Caco-2 (cell line): ENCODE measurements around the gene TEX11. TPM values are rescaled to one million over a fixed set of nuclear protein-coding genes. Genes with fewer than 3 reads are reported as not detected.

Experiments used
- BruUV-seq: library from RNA; stranded (reverse); fragments of 400-500 nt; replicated peaks from 2 replicates; lab custom pipeline; 2021; lab: Mats Ljungman, UMichigan
- CTCF ChIA-PET: fragments of 300-600 bp; sonication (Branson Sonifier 250); formaldehyde crosslinking; loops from one replicate; lab custom pipeline; 2022; ENCODE audit warnings: antibody characterized with exemption; lab: Charles Lee
- POLR2A ChIA-PET: fragments of 300-600 bp; sonication (Branson Sonifier 250); formaldehyde crosslinking; loops from one replicate; lab custom pipeline; 2022; ENCODE audit warnings: antibody characterized with exemption; lab: Charles Lee
- DNase-seq, 2 experiments: peaks; one replicate each; pipeline versions ENCODE4 v3.0.0 to v3.0.0-alpha.2; 2020 to 2022
- H3K27me3 ChIP-seq: replicated peaks from 2 replicates; pipeline ENCODE4 v1.6.0; 2011; ENCODE audit warnings: low read length; ENCODE audit not compliant: control insufficient read depth, insufficient read depth
- H3K36me3 ChIP-seq: 2 replicates; pipeline ENCODE4 v1.5.1; 2011; ENCODE audit warnings: low read length; ENCODE audit not compliant: control insufficient read depth, insufficient read depth
- H3K4me1 ChIP-seq: fragments of 250-450 bp; sonication (Bioruptor Pico); 2 replicates; pipeline ENCODE4 v1.5.1; 2020; ENCODE audit warnings: mild to moderate bottlenecking
- H3K4me3 ChIP-seq: 2 replicates; pipeline ENCODE4 v1.5.1; 2011; ENCODE audit warnings: low read depth, mild to moderate bottlenecking, control low read depth, low read length
- H3K9me3 ChIP-seq: fragments of 250-450 bp; sonication (Bioruptor Pico); 2 replicates; pipeline ENCODE4 v1.5.1; 2020; ENCODE audit warnings: mild to moderate bottlenecking, moderate library complexity
- H3K27ac Mint-ChIP-seq: one replicate; pipeline ENCODE4 v1.8.0; 2022; ENCODE audit warnings: mixed read lengths; ENCODE audit not compliant: unreplicated experiment
- H3K27me3 Mint-ChIP-seq: one replicate; pipeline ENCODE4 v1.8.0; 2022; ENCODE audit warnings: mixed read lengths; ENCODE audit not compliant: insufficient read depth, unreplicated experiment
- H3K36me3 Mint-ChIP-seq: one replicate; pipeline ENCODE4 v1.8.0; 2022; ENCODE audit warnings: mild to moderate bottlenecking, mixed read lengths; ENCODE audit not compliant: insufficient read depth, unreplicated experiment
- H3K4me1 Mint-ChIP-seq: one replicate; pipeline ENCODE4 v1.8.0; 2022; ENCODE audit warnings: low read depth, mixed read lengths; ENCODE audit not compliant: unreplicated experiment
- H3K4me3 Mint-ChIP-seq: one replicate; pipeline ENCODE4 v1.8.0; 2022; ENCODE audit warnings: mild to moderate bottlenecking, moderate library complexity, mixed read lengths; ENCODE audit not compliant: unreplicated experiment
- H3K9me3 Mint-ChIP-seq: one replicate; pipeline ENCODE4 v1.8.0; 2022; ENCODE audit warnings: mixed read lengths; ENCODE audit not compliant: unreplicated experiment
- CTCF ChIP-seq, 2 experiments: fragments of 200-600 bp in 1 of 2; IDR thresholded peaks; 1 replicate in 1 of 2; 2 replicates in 1 of 2; pipeline versions ENCODE4 v1.5.1 to v1.8.0; 2011 to 2022; ENCODE audit warnings: antibody characterized with exemption in 1 of 2, control low read depth in 1 of 2, inconsistent platforms in 1 of 2, low read depth in 1 of 2, low read length in 1 of 2, mild to moderate bottlenecking in 1 of 2, moderate library complexity in 1 of 2; ENCODE audit not compliant: insufficient read depth in 1 of 2, severe bottlenecking in 1 of 2, unreplicated experiment in 1 of 2
- intact Hi-C: fragments of 100-400 bp; cut with micrococcal nuclease; formaldehyde crosslinking; loops from one replicate; pipeline ENCODE4 v1.10.0; 2022; ENCODE audit not compliant: unreplicated experiment
- total RNA-seq: library from RNA; stranded (reverse); gene quantifications from 2 replicates; pipeline ENCODE4 v1.2.3, GENCODE V29; 2022

TEX11 gene
- total RNA-seq, 1 experiment from 2014 or later = 0.23 TPM

- H3K4me1 Mint-ChIP-seq = peaks cover 12% of the 10 kb centered on the region
- H3K4me3 Mint-ChIP-seq = no peak overlapping the region
- no peaks in the 10 kb centered on the region for H3K9me3 Mint-ChIP-seq
- no peak for DNase-seq
- Histone ChIP-seq H3K4me3 (no peak overlapping the region), H3K9me3 (no peaks in the 10 kb centered on the region), H3K4me1 (no peaks in the 10 kb centered on the region), H3K36me3 (no peaks in the 10 kb centered on the region), H3K27me3 (no peaks in the 10 kb centered on the region)
- no TSS peak for BruUV-seq
- H3K27ac Mint-ChIP-seq = no peak overlapping the region
- POLR2A ChIA-PET = no interaction called here
- CTCF ChIA-PET = no interaction called here
- peaks cover 24% of the 10 kb centered on the region for H3K36me3 Mint-ChIP-seq
- H3K27me3 Mint-ChIP-seq = no peaks in the 10 kb centered on the region
- intact Hi-C loops = loop anchor here (10.0 kb wide), 1 partner anchor 50 kb away; no protein-coding TSS in a partner anchor
- TF ChIP-seq CTCF (IDR thresholded peaks at IDR 0.05; ENCODE audit: insufficient read depth in 1 of 2, low read depth in 1 of 2, low read length in 1 of 2, severe bottlenecking in 1 of 2, unreplicated experiment in 1 of 2) = no peak
Observed at GRCh38 chrX:70504772-70505450, 403.6 kb downstream of the TEX11 start.

- Histone ChIP-seq H3K9me3 (no peaks in the 10 kb centered on the region), H3K36me3 (no peaks in the 10 kb centered on the region; the same call in 1 of the 2 replicates), H3K4me1 (no peaks in the 10 kb centered on the region), H3K4me3 (no peak overlapping the region), H3K27me3 (no peaks in the 10 kb centered on the region)
- Mint-ChIP-seq H3K36me3 (peaks cover 20% of the 10 kb centered on the region), H3K27ac (no peak overlapping the region), H3K27me3 (no peaks in the 10 kb centered on the region), H3K4me1 (no peaks in the 10 kb centered on the region), H3K9me3 (no peaks in the 10 kb centered on the region), H3K4me3 (no peak overlapping the region)
- ChIA-PET CTCF (no interaction called here), POLR2A (no interaction called here)
- intact Hi-C loops = loop anchor here (10.0 kb wide), 1 partner anchor 46 kb away; no protein-coding TSS in a partner anchor
- BruUV-seq = no TSS peak
- DNase-seq = no peak
- TF ChIP-seq CTCF (IDR thresholded peaks at IDR 0.05; ENCODE audit: insufficient read depth in 1 of 2, low read depth in 1 of 2, low read length in 1 of 2, severe bottlenecking in 1 of 2, unreplicated experiment in 1 of 2) = no peak
Observed at GRCh38 chrX:70500826-70501225, 407.7 kb downstream of the TEX11 start.

- no peaks in the 10 kb centered on the region for H3K9me3 Mint-ChIP-seq
- H3K4me1 Mint-ChIP-seq = no peaks in the 10 kb centered on the region
- CTCF ChIA-PET = no interaction called here
- H3K36me3 Mint-ChIP-seq = peaks cover 35% of the 10 kb centered on the region
- Histone ChIP-seq H3K4me3 (no peak overlapping the region), H3K9me3 (no peaks in the 10 kb centered on the region), H3K4me1 (no peaks in the 10 kb centered on the region), H3K27me3 (no peaks in the 10 kb centered on the region), H3K36me3 (no peaks in the 10 kb centered on the region; the same call in 1 of the 2 replicates)
- no TSS peak for BruUV-seq
- no peak overlapping the region for H3K27ac Mint-ChIP-seq
- POLR2A ChIA-PET = no interaction called here
- no peak for TF ChIP-seq CTCF (IDR thresholded peaks at IDR 0.05; ENCODE audit: insufficient read depth in 1 of 2, low read depth in 1 of 2, low read length in 1 of 2, severe bottlenecking in 1 of 2, unreplicated experiment in 1 of 2)
- no peak overlapping the region for H3K4me3 Mint-ChIP-seq
- intact Hi-C loops = no loop called here
- H3K27me3 Mint-ChIP-seq = no peaks in the 10 kb centered on the region
- no peak for DNase-seq
Observed at GRCh38 chrX:70498129-70498528, 410.4 kb downstream of the TEX11 start.
